Measurements from ENCODE around the gene PADI4. TPM values are rescaled to one million over a fixed set of nuclear protein-coding genes. Genes with fewer than 3 reads are reported as not detected.
A peak's percentile ranks its signal among the peaks of the same experiment; 100 is the strongest.

PADI4 gene
- total RNA-seq, 1 donor, result not detected

DNA sequence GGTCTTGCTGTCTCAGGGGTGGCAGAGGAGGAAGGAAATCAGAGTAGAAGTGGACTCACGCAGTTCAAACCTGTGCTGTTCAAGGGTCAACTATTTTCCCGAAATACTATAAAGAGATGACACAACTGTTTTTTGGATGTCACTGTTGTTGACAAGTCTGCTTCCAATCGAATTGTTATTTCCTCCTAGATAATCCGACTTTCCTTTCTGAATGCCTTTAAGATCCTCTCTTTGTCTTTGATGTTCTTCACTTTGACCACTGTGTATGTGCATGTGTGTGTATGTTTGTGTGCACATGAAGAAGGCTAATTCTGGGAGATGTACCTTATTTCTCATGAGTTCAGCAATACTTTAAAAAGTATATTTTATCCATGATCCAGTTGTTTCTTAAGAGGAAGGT is 21.6 kb downstream of the PADI4 start:
- Histone ChIP-seq H3K36me3 (ENCODE audit: insufficient read depth, low read length) (no peaks in the 10 kb centered on the region), H2AFZ (ENCODE audit: low read length) (no peak overlapping the region), H3K9me3 (ENCODE audit: low read depth, low read length) (no peaks in the 10 kb centered on the region), H3K4me1 (ENCODE audit: insufficient read depth, low read length) (no peaks in the 10 kb centered on the region), H3K27me3 (ENCODE audit: insufficient read depth, low read length) (peaks cover 36% of the 10 kb centered on the region), H3K4me3 (ENCODE audit: insufficient read depth, low read length) (no peak overlapping the region), H3K79me2 (ENCODE audit: insufficient read depth, low read length) (no peaks in the 10 kb centered on the region), H3K4me2 (ENCODE audit: insufficient read depth, low read length) (no peak overlapping the region), H3K27ac (ENCODE audit: low read depth, low read length) (no peak overlapping the region), H4K20me1 (ENCODE audit: insufficient read depth, low read length) (no peaks in the 10 kb centered on the region)
- TF ChIP-seq CTCF (IDR thresholded peaks at IDR 0.05; ENCODE audit: extremely low read depth, low read depth, low read length), result no peak
- no peak for DNase-seq (ENCODE audit: insufficient read length, low spot score, missing footprints)

GRCh38 chr1:17330856-17331255 is 22.9 kb downstream of the PADI4 start:
- Histone ChIP-seq H2AFZ (ENCODE audit: low read length) (no peak overlapping the region), H3K27ac (ENCODE audit: low read depth, low read length) (no peak overlapping the region)
- DNase-seq (ENCODE audit: insufficient read length, low spot score, missing footprints), result no peak

GRCh38 chr1:17333081-17333480 is 25.1 kb downstream of the PADI4 start:
- Histone ChIP-seq H4K20me1 (ENCODE audit: insufficient read depth, low read length) (no peaks in the 10 kb centered on the region), H3K4me3 (ENCODE audit: insufficient read depth, low read length) (no peak overlapping the region), H3K4me1 (ENCODE audit: insufficient read depth, low read length) (no peaks in the 10 kb centered on the region), H2AFZ (ENCODE audit: low read length) (no peak overlapping the region), H3K9me3 (ENCODE audit: low read depth, low read length) (no peaks in the 10 kb centered on the region), H3K27me3 (ENCODE audit: insufficient read depth, low read length) (peaks cover 18% of the 10 kb centered on the region), H3K27ac (ENCODE audit: low read depth, low read length) (no peak overlapping the region), H3K4me2 (ENCODE audit: insufficient read depth, low read length) (no peak overlapping the region), H3K36me3 (ENCODE audit: insufficient read depth, low read length) (no peaks in the 10 kb centered on the region), H3K79me2 (ENCODE audit: insufficient read depth, low read length) (no peaks in the 10 kb centered on the region)
- TF ChIP-seq CTCF (IDR thresholded peaks at IDR 0.05; ENCODE audit: extremely low read depth, low read depth, low read length), result no peak
- no peak for DNase-seq (ENCODE audit: insufficient read length, low spot score, missing footprints)

More at GRCh38 chr1:17330856-17331255, 22.9 kb downstream of the PADI4 start:
- Histone ChIP-seq H3K9me3 (ENCODE audit: low read depth, low read length) (no peaks in the 10 kb centered on the region), H3K4me3 (ENCODE audit: insufficient read depth, low read length) (no peak overlapping the region), H3K79me2 (ENCODE audit: insufficient read depth, low read length) (no peaks in the 10 kb centered on the region), H3K4me2 (ENCODE audit: insufficient read depth, low read length) (no peak overlapping the region), H3K27me3 (ENCODE audit: insufficient read depth, low read length) (peaks cover 29% of the 10 kb centered on the region), H3K4me1 (ENCODE audit: insufficient read depth, low read length) (no peaks in the 10 kb centered on the region), H3K36me3 (ENCODE audit: insufficient read depth, low read length) (no peaks in the 10 kb centered on the region), H4K20me1 (ENCODE audit: insufficient read depth, low read length) (no peaks in the 10 kb centered on the region)
- no peak for TF ChIP-seq CTCF (IDR thresholded peaks at IDR 0.05; ENCODE audit: extremely low read depth, low read depth, low read length)

DNA sequence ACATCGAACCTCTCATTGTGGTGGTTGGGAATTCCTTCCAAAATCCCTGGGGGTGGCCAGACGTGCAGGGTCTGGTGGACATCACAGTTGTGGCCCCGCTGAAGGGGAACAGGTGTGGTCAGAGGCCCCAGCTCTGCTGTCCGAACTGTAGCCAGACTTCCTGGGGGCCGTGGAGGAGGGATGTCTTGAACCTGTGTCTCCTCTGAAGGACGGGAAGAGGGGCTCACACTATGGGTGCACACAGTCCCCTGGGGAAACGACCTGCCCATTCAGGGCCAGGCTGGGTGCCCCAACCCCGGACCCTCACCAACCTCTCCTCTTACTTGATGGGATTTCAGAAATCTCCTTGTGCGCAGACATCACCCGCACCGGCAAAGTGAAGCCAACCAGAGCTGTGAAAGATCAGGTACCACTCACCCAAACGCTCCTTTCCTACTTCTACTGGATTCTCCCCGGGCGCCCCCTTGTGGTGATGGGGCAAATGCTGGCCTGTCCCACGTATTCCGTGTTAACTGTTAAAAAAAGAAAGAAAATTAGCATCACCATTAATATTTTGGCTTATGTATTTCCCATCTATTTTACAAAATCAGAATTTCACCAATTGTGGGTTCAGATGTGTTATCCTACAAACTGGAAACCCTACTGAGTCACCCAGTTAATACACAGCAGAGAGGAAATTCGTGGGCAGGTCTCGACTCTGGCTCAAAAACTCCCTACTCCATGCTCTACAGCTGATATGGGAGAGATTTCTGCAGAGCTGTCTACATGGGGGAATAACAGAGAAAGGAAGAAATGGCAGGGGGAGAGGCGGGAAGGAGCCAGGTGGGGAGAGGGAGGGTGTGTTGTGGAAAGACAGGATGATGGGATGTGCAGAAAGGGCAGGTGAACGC is 28.1 kb downstream of the PADI4 start:
- no peaks in the 10 kb centered on the region for H3K9me3 ChIP-seq (ENCODE audit: low read depth, low read length)
- H3K4me3 ChIP-seq (ENCODE audit: insufficient read depth, low read length), result no peak overlapping the region
- H3K4me1 ChIP-seq (ENCODE audit: insufficient read depth, low read length), result no peaks in the 10 kb centered on the region
- H2AFZ ChIP-seq (ENCODE audit: low read length), result no peak overlapping the region
- TF ChIP-seq CTCF (IDR thresholded peaks at IDR 0.05; ENCODE audit: extremely low read depth, low read depth, low read length), result peak; percentile 95
- H3K27me3 ChIP-seq (ENCODE audit: insufficient read depth, low read length), result peaks cover 14% of the 10 kb centered on the region
- H3K4me2 ChIP-seq (ENCODE audit: insufficient read depth, low read length), result no peak overlapping the region
- no peaks in the 10 kb centered on the region for H3K79me2 ChIP-seq (ENCODE audit: insufficient read depth, low read length)
- no peaks in the 10 kb centered on the region for H3K36me3 ChIP-seq (ENCODE audit: insufficient read depth, low read length)
- no peak overlapping the region for H3K27ac ChIP-seq (ENCODE audit: low read depth, low read length)
- DNase-seq (ENCODE audit: insufficient read length, low spot score, missing footprints), result peak; percentile 92
- no peaks in the 10 kb centered on the region for H4K20me1 ChIP-seq (ENCODE audit: insufficient read depth, low read length)

All from osteoblast (primary cell).